Omental fat pad (tissue), 4 donors: Measurements from ENCODE around the gene RPS6KA4. TPM values are rescaled to one million over a fixed set of nuclear protein-coding genes. Genes with fewer than 3 reads are reported as not detected.

Source experiments
- ATAC-seq: fragments of 150-250 bp; one replicate; pipeline ENCODE4 v1.9.1; 2016; ENCODE audit warnings: mild to moderate bottlenecking, moderate library complexity; ENCODE audit not compliant: low FRiP score
- DNase-seq: peaks from one replicate; pipeline ENCODE4 v3.0.0-alpha.2; 2019; ENCODE audit warnings: low spot score
- CTCF ChIP-seq, 3 donors: fragments of 450-650 bp; IDR thresholded peaks; one replicate each; pipeline ENCODE4 v1.5.1; 2016 to 2017; ENCODE audit warnings: antibody characterized with exemption in 3 of 3, mild to moderate bottlenecking in 3 of 3, moderate library complexity in 2 of 3
- total RNA-seq, 4 donors: library from RNA; depleted of rRNA; stranded (reverse); fragments of >200 nt; gene quantifications; one replicate each; pipeline ENCODE4 v1.1.0, GENCODE V29; 2016

The RPS6KA4 gene
- total RNA-seq, 4 donors from 2014 or later, result 15.7 to 64.2 (median 28.1) TPM

- DNase-seq (no peak), ATAC-seq (no peak)
- no peak for TF ChIP-seq CTCF (IDR thresholded peaks at IDR 0.05)
Measured at GRCh38 chr11:64403106-64403505, 44.1 kb downstream of the RPS6KA4 start.

- ATAC-seq (no peak), DNase-seq (no peak)
- TF ChIP-seq CTCF (IDR thresholded peaks at IDR 0.05), result no peak
Measured at GRCh38 chr11:64406221-64406946, 47.4 kb downstream of the RPS6KA4 start.

GRCh38 chr11:64407221-64407620 is 48.3 kb downstream of the RPS6KA4 start:
- DNase-seq (no peak), ATAC-seq (no peak)
- no peak for TF ChIP-seq CTCF (IDR thresholded peaks at IDR 0.05)

- DNase-seq (no peak), ATAC-seq (no peak)
- no peak for TF ChIP-seq CTCF (IDR thresholded peaks at IDR 0.05)
Measured at GRCh38 chr11:64407630-64408029, 48.7 kb downstream of the RPS6KA4 start.

- DNase-seq (no peak), ATAC-seq (no peak)
- no peak for TF ChIP-seq CTCF (IDR thresholded peaks at IDR 0.05)
Measured at GRCh38 chr11:64409278-64409677, 50.3 kb downstream of the RPS6KA4 start.

GRCh38 chr11:64409707-64410403 is 50.9 kb downstream of the RPS6KA4 start:
- DNase-seq, result no peak
- no peak for TF ChIP-seq CTCF (IDR thresholded peaks at IDR 0.05)
- ATAC-seq, result peak; percentile 62

GRCh38 chr11:64410404-64410734 is 51.4 kb downstream of the RPS6KA4 start:
- ATAC-seq (no peak), DNase-seq (no peak)
- TF ChIP-seq CTCF (IDR thresholded peaks at IDR 0.05), result no peak
